Stomach (tissue), 4 donors: ENCODE measurements around the gene CRYBG1.

ENCODE experiments used
- EP300 ChIP-seq: sonication (generic); formaldehyde crosslinking; IDR thresholded peaks from one replicate; pipeline ENCODE4 v1.6.1; 2017; ENCODE audit warnings: antibody characterized with exemption
- TF ChIP-seq, protein P1 (sequence below), 7 experiments: fragments of 450-650 bp in 4 of 7; fragments of 200-600 bp in 3 of 7; sonication (generic) in 3 of 7; IDR thresholded peaks; one replicate each; pipeline ENCODE4 v1.5.1; 2016 to 2019; ENCODE audit warnings: antibody characterized with exemption in 7 of 7, control low read depth in 2 of 7, mild to moderate bottlenecking in 1 of 7

- TF ChIP-seq, protein P1, sequence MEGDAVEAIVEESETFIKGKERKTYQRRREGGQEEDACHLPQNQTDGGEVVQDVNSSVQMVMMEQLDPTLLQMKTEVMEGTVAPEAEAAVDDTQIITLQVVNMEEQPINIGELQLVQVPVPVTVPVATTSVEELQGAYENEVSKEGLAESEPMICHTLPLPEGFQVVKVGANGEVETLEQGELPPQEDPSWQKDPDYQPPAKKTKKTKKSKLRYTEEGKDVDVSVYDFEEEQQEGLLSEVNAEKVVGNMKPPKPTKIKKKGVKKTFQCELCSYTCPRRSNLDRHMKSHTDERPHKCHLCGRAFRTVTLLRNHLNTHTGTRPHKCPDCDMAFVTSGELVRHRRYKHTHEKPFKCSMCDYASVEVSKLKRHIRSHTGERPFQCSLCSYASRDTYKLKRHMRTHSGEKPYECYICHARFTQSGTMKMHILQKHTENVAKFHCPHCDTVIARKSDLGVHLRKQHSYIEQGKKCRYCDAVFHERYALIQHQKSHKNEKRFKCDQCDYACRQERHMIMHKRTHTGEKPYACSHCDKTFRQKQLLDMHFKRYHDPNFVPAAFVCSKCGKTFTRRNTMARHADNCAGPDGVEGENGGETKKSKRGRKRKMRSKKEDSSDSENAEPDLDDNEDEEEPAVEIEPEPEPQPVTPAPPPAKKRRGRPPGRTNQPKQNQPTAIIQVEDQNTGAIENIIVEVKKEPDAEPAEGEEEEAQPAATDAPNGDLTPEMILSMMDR (IDR thresholded peaks at IDR 0.05) = no peak
- no peak for TF ChIP-seq EP300
These were observed 195.2 kb downstream of the CRYBG1 start for GRCh38 chr6:106555767-106556166.
